CD8-positive, alpha-beta memory T cell (primary cell): ENCODE results near the gene GRM7. TPM values are rescaled to one million over a fixed set of nuclear protein-coding genes. Genes with fewer than 3 reads are reported as not detected.
A peak's percentile ranks its signal among the peaks of the same experiment; 100 is the strongest.

Experiments used
- CTCF ChIA-PET: fragments of 350-600 bp; sonication (Branson Sonifier 250); formaldehyde crosslinking; loops from one replicate; lab custom pipeline; 2021; ENCODE audit warnings: antibody characterized with exemption; lab: Charles Lee
- POLR2A ChIA-PET: fragments of 350-600 bp; sonication (Branson Sonifier 250); formaldehyde crosslinking; loops from one replicate; lab custom pipeline; 2021; ENCODE audit warnings: antibody characterized with exemption; lab: Charles Lee
- DNase-seq, 5 donors: peaks; one replicate each; pipeline versions ENCODE4 v3.0.0 to v3.0.0-alpha.2; 2020 to 2022; ENCODE audit warnings: mixed read lengths in 1 of 5
- H3K27ac ChIP-seq: one replicate; pipeline ENCODE4 v1.7.0; 2013; ENCODE audit warnings: low read depth, mild to moderate bottlenecking, low read length, moderate library complexity
- H3K27me3 ChIP-seq: 2 replicates; pipeline ENCODE4 v1.7.0; 2013; ENCODE audit warnings: low read length, mild to moderate bottlenecking; ENCODE audit not compliant: insufficient read depth, poor library complexity, severe bottlenecking
- H3K36me3 ChIP-seq: 2 replicates; pipeline ENCODE4 v1.7.0; 2013; ENCODE audit warnings: mild to moderate bottlenecking, low read length, moderate library complexity; ENCODE audit not compliant: insufficient read depth
- H3K4me1 ChIP-seq: 2 replicates; pipeline ENCODE4 v1.7.0; 2013; ENCODE audit warnings: mild to moderate bottlenecking, low read length, moderate library complexity; ENCODE audit not compliant: insufficient read depth
- H3K4me3 ChIP-seq: 2 replicates; pipeline ENCODE4 v1.7.0; 2013; ENCODE audit warnings: mild to moderate bottlenecking, low read length
- H3K9me3 ChIP-seq: 2 replicates; pipeline ENCODE4 v1.7.0; 2013; ENCODE audit warnings: mild to moderate bottlenecking, low read length
- H3K27ac Mint-ChIP-seq, 8 donors: one replicate each; pipeline ENCODE4 v1.8.0; 2020 to 2021; ENCODE audit warnings: mixed read lengths in 8 of 8, mild to moderate bottlenecking in 6 of 8, inconsistent platforms in 3 of 8, moderate library complexity in 3 of 8
- H3K27me3 Mint-ChIP-seq, 2 donors: one replicate each; pipeline ENCODE4 v1.8.0; 2020 to 2021; ENCODE audit warnings: mixed read lengths in 2 of 2, mild to moderate bottlenecking in 1 of 2, moderate library complexity in 1 of 2
- H3K36me3 Mint-ChIP-seq, 3 donors: one replicate each; pipeline ENCODE4 v1.8.0; 2020 to 2021; ENCODE audit warnings: mixed read lengths in 3 of 3, inconsistent platforms in 1 of 3, mild to moderate bottlenecking in 1 of 3
- H3K4me1 Mint-ChIP-seq, 3 donors: one replicate each; pipeline ENCODE4 v1.8.0; 2020 to 2021; ENCODE audit warnings: mixed read lengths in 3 of 3, inconsistent platforms in 1 of 3, mild to moderate bottlenecking in 1 of 3
- H3K4me3 Mint-ChIP-seq, 7 donors: one replicate each; pipeline ENCODE4 v1.8.0; 2020 to 2021; ENCODE audit warnings: mixed read lengths in 7 of 7, mild to moderate bottlenecking in 6 of 7, moderate library complexity in 4 of 7, inconsistent platforms in 2 of 7
- H3K9me3 Mint-ChIP-seq, 5 donors: one replicate each; pipeline ENCODE4 v1.8.0; 2020 to 2022; ENCODE audit warnings: mixed read lengths in 5 of 5, mild to moderate bottlenecking in 3 of 5, moderate library complexity in 2 of 5, inconsistent platforms in 1 of 5
- polyA plus RNA-seq: library from polyadenylated mRNA; unstranded; fragments of 300-500 nt; fragmentation: Illumina TruSeq; gene quantifications from one replicate; pipeline ENCODE4 v1.2.3, GENCODE V29; 2021
- total RNA-seq, 2 experiments: library from RNA; stranded (reverse); gene quantifications; one replicate each; pipeline ENCODE4 v1.2.3, GENCODE V29; 2021

The GRM7 gene
- total and polyA plus RNA-seq, 3 experiments from 2014 or later, result not detected

GRCh38 chr3:7657214-7658112 is 796.5 kb downstream of the GRM7 start:
- Histone ChIP-seq H3K27ac (no peak overlapping the region), H3K36me3 (no peaks in the 10 kb centered on the region), H3K4me3 (no peak overlapping the region), H3K9me3 (no peaks in the 10 kb centered on the region), H3K4me1 (no peaks in the 10 kb centered on the region), H3K27me3 (no peaks in the 10 kb centered on the region)
- ChIA-PET CTCF (no interaction called here), POLR2A (no interaction called here)
- Mint-ChIP-seq H3K4me1 (no peaks in the 10 kb centered on the region), H3K36me3 (peaks cover 0 to 4% (median 1%) of the 10 kb centered on the region in 3 donors), H3K27ac (peak overlapping the region in 1 of 8 donors; percentile 73), H3K4me3 (no peak overlapping the region), H3K27me3 (no peaks in the 10 kb centered on the region), H3K9me3 (peaks cover 0 to 3% (median 0%) of the 10 kb centered on the region in 5 donors)
- no peak for DNase-seq

- CTCF ChIA-PET, result no interaction called here
- Histone ChIP-seq H3K27me3 (no peaks in the 10 kb centered on the region), H3K36me3 (no peaks in the 10 kb centered on the region), H3K4me3 (no peak overlapping the region), H3K9me3 (no peaks in the 10 kb centered on the region), H3K4me1 (no peaks in the 10 kb centered on the region), H3K27ac (no peak overlapping the region)
- no peak overlapping the region for H3K27ac Mint-ChIP-seq
- peaks cover 0 to 3% (median 0%) of the 10 kb centered on the region in 5 donors for H3K9me3 Mint-ChIP-seq
- DNase-seq, result no peak
- H3K4me1 Mint-ChIP-seq, result no peaks in the 10 kb centered on the region
- H3K36me3 Mint-ChIP-seq, result peaks cover 0 to 4% (median 0%) of the 10 kb centered on the region in 3 donors
- H3K27me3 Mint-ChIP-seq, result no peaks in the 10 kb centered on the region
- no peak overlapping the region for H3K4me3 Mint-ChIP-seq
- POLR2A ChIA-PET, result no interaction called here
Observed at GRCh38 chr3:7658294-7658693, 797.4 kb downstream of the GRM7 start.

- ChIA-PET POLR2A (no interaction called here), CTCF (no interaction called here)
- no peaks in the 10 kb centered on the region for H3K27me3 Mint-ChIP-seq
- H3K4me1 Mint-ChIP-seq, result no peaks in the 10 kb centered on the region
- no peak for DNase-seq
- H3K36me3 ChIP-seq, result no peaks in the 10 kb centered on the region
- no peak overlapping the region for H3K27ac Mint-ChIP-seq
- no peak overlapping the region for H3K27ac ChIP-seq
- no peaks in the 10 kb centered on the region for H3K4me1 ChIP-seq
- H3K36me3 Mint-ChIP-seq, result peaks cover 0 to 3% (median 0%) of the 10 kb centered on the region in 3 donors
- peaks cover 0 to 2% (median 0%) of the 10 kb centered on the region in 5 donors for H3K9me3 Mint-ChIP-seq
- no peak overlapping the region for H3K4me3 Mint-ChIP-seq
- H3K27me3 ChIP-seq, result no peaks in the 10 kb centered on the region
- H3K9me3 ChIP-seq, result no peaks in the 10 kb centered on the region
- H3K4me3 ChIP-seq, result no peak overlapping the region
Observed at GRCh38 chr3:7659079-7659478, 798.2 kb downstream of the GRM7 start.

- no peaks in the 10 kb centered on the region for H3K36me3 ChIP-seq
Observed at GRCh38 chr3:7663771-7664170, 802.9 kb downstream of the GRM7 start.

GRCh38 chr3:7667774-7668173 is 806.9 kb downstream of the GRM7 start:
- Histone ChIP-seq H3K4me1 (no peaks in the 10 kb centered on the region), H3K27ac (no peak overlapping the region), H3K4me3 (no peak overlapping the region), H3K27me3 (no peaks in the 10 kb centered on the region), H3K9me3 (no peaks in the 10 kb centered on the region), H3K36me3 (no peaks in the 10 kb centered on the region)
- ChIA-PET POLR2A (no interaction called here), CTCF (no interaction called here)
- Mint-ChIP-seq H3K27me3 (peaks cover 0 to 1% of the 10 kb centered on the region in 2 donors), H3K36me3 (no peaks in the 10 kb centered on the region), H3K4me1 (no peaks in the 10 kb centered on the region), H3K4me3 (no peak overlapping the region), H3K27ac (no peak overlapping the region), H3K9me3 (peaks cover 0 to 2% (median 0%) of the 10 kb centered on the region in 5 donors)
- DNase-seq, result no peak

More at GRCh38 chr3:7663771-7664170, 802.9 kb downstream of the GRM7 start:
- H3K36me3 Mint-ChIP-seq, result no peaks in the 10 kb centered on the region
- no peaks in the 10 kb centered on the region for H3K27me3 Mint-ChIP-seq
- Histone ChIP-seq H3K4me1 (no peaks in the 10 kb centered on the region), H3K4me3 (no peak overlapping the region), H3K9me3 (no peaks in the 10 kb centered on the region), H3K27ac (no peak overlapping the region), H3K27me3 (no peaks in the 10 kb centered on the region)
- H3K9me3 Mint-ChIP-seq, result peaks cover 0 to 2% (median 0%) of the 10 kb centered on the region in 5 donors
- H3K27ac Mint-ChIP-seq, result no peak overlapping the region
- POLR2A ChIA-PET, result no interaction called here
- no peak for DNase-seq
- no peak overlapping the region for H3K4me3 Mint-ChIP-seq
- CTCF ChIA-PET, result no interaction called here
- H3K4me1 Mint-ChIP-seq, result no peaks in the 10 kb centered on the region

- Mint-ChIP-seq H3K4me3 (no peak overlapping the region), H3K4me1 (no peaks in the 10 kb centered on the region), H3K27me3 (peaks cover 0 to 4% of the 10 kb centered on the region in 2 donors), H3K27ac (no peak overlapping the region), H3K36me3 (no peaks in the 10 kb centered on the region), H3K9me3 (peaks cover 0 to 2% (median 0%) of the 10 kb centered on the region in 5 donors)
- H3K4me1 ChIP-seq, result no peaks in the 10 kb centered on the region
- H3K9me3 ChIP-seq, result no peaks in the 10 kb centered on the region
- no peak overlapping the region for H3K27ac ChIP-seq
- CTCF ChIA-PET, result no interaction called here
- no peaks in the 10 kb centered on the region for H3K27me3 ChIP-seq
- no peak overlapping the region for H3K4me3 ChIP-seq
- H3K36me3 ChIP-seq, result no peaks in the 10 kb centered on the region
- DNase-seq, result no peak
- POLR2A ChIA-PET, result no interaction called here
Observed at GRCh38 chr3:7669641-7670040, 808.7 kb downstream of the GRM7 start.

- H3K9me3 Mint-ChIP-seq, result peaks cover 0 to 3% (median 3%) of the 10 kb centered on the region in 5 donors
- ChIA-PET POLR2A (no interaction called here), CTCF (no interaction called here)
- no peak overlapping the region for H3K4me3 ChIP-seq
- H3K4me1 Mint-ChIP-seq, result no peaks in the 10 kb centered on the region
- H3K36me3 ChIP-seq, result no peaks in the 10 kb centered on the region
- no peak for DNase-seq
- H3K9me3 ChIP-seq, result no peaks in the 10 kb centered on the region
- no peaks in the 10 kb centered on the region for H3K36me3 Mint-ChIP-seq
- no peaks in the 10 kb centered on the region for H3K27me3 ChIP-seq
- no peak overlapping the region for H3K27ac ChIP-seq
- no peaks in the 10 kb centered on the region for H3K4me1 ChIP-seq
- H3K4me3 Mint-ChIP-seq, result no peak overlapping the region
- no peak overlapping the region for H3K27ac Mint-ChIP-seq
- peaks cover 0 to 2% of the 10 kb centered on the region in 2 donors for H3K27me3 Mint-ChIP-seq
Observed at GRCh38 chr3:7678521-7678920, 817.6 kb downstream of the GRM7 start.

GRCh38 chr3:7682822-7683229 is 821.9 kb downstream of the GRM7 start:
- no peak overlapping the region for H3K4me3 Mint-ChIP-seq
- no peak overlapping the region for H3K27ac Mint-ChIP-seq
- peaks cover 0 to 11% (median 3%) of the 10 kb centered on the region in 5 donors for H3K9me3 Mint-ChIP-seq
- Histone ChIP-seq H3K27ac (no peak overlapping the region), H3K4me3 (no peak overlapping the region), H3K27me3 (no peaks in the 10 kb centered on the region), H3K9me3 (no peaks in the 10 kb centered on the region), H3K36me3 (no peaks in the 10 kb centered on the region), H3K4me1 (no peaks in the 10 kb centered on the region)
- no peak for DNase-seq
- H3K27me3 Mint-ChIP-seq, result no peaks in the 10 kb centered on the region
- H3K4me1 Mint-ChIP-seq, result no peaks in the 10 kb centered on the region
- no peaks in the 10 kb centered on the region for H3K36me3 Mint-ChIP-seq
- ChIA-PET CTCF (no interaction called here), POLR2A (no interaction called here)
